Body of pancreas (tissue), 4 donors: ENCODE results near the gene NEDD4L.

Experiments
- CTCF ChIP-seq, 7 experiments: fragments of 450-650 bp in 4 of 7; fragments of 200-600 bp in 3 of 7; sonication (generic) in 3 of 7; IDR thresholded peaks; one replicate each; pipeline ENCODE4 v1.5.1; 2016 to 2019; ENCODE audit warnings: antibody characterized with exemption in 7 of 7
- POLR2A ChIP-seq, 3 donors: fragments of 450-650 bp; IDR thresholded peaks; one replicate each; pipeline ENCODE4 v1.6.1; 2016; ENCODE audit warnings: antibody characterized with exemption in 3 of 3, mild to moderate bottlenecking in 2 of 3

GRCh38 chr18:58225101-58225500, 181.1 kb downstream of the NEDD4L start:
- TF ChIP-seq CTCF (IDR thresholded peaks at IDR 0.05) (no peak), POLR2A (IDR thresholded peaks at IDR 0.05) (no peak)
